WI38 (cell line): ENCODE results near the gene WFIKKN1.

Experiments
- H3K4me3 ChIP-seq: 2 replicates; pipeline ENCODE4 v1.5.1; 2011; ENCODE audit warnings: low read depth, mild to moderate bottlenecking, control low read depth, low read length
- TF ChIP-seq, protein P1 (sequence below): IDR thresholded peaks from 2 replicates; pipeline ENCODE4 v1.5.1; 2012; ENCODE audit warnings: low read depth, mild to moderate bottlenecking, control low read depth, low read length

WFIKKN1 gene, protein sequence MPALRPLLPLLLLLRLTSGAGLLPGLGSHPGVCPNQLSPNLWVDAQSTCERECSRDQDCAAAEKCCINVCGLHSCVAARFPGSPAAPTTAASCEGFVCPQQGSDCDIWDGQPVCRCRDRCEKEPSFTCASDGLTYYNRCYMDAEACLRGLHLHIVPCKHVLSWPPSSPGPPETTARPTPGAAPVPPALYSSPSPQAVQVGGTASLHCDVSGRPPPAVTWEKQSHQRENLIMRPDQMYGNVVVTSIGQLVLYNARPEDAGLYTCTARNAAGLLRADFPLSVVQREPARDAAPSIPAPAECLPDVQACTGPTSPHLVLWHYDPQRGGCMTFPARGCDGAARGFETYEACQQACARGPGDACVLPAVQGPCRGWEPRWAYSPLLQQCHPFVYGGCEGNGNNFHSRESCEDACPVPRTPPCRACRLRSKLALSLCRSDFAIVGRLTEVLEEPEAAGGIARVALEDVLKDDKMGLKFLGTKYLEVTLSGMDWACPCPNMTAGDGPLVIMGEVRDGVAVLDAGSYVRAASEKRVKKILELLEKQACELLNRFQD

DNA sequence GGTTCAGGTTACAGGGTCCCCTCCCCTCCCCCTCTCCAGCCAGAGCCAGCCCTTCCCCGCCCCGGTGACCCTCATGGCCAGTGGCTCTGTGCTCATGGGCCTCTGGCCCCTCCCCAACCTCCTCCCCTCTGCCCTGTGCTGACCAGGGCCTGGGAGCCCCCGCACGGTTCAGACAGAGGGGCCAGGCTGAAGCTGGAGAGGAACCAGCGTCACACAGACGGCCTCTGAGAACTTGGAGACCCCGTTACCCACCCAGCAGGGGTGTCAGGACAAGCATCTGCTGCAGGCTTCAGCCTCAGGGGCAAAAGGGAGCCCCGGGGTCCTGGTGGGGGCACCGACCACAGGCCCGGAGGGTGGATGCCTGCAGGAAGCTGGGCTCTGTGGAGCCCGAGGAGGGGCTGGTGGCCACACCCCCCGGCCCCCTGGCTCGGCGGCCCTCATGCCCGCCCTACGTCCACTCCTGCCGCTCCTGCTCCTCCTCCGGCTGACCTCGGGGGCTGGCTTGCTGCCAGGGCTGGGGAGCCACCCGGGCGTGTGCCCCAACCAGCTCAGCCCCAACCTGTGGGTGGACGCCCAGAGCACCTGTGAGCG lies at the start of gene WFIKKN1:
TSS of gene WFIKKN1 (plus strand) at position 171 of the 591 bp plus-strand sequence. CDS start at position 440, 269 bp downstream.
- H3K4me3 ChIP-seq: no peak within 1 kb of the TSS
- TF ChIP-seq, protein P1, sequence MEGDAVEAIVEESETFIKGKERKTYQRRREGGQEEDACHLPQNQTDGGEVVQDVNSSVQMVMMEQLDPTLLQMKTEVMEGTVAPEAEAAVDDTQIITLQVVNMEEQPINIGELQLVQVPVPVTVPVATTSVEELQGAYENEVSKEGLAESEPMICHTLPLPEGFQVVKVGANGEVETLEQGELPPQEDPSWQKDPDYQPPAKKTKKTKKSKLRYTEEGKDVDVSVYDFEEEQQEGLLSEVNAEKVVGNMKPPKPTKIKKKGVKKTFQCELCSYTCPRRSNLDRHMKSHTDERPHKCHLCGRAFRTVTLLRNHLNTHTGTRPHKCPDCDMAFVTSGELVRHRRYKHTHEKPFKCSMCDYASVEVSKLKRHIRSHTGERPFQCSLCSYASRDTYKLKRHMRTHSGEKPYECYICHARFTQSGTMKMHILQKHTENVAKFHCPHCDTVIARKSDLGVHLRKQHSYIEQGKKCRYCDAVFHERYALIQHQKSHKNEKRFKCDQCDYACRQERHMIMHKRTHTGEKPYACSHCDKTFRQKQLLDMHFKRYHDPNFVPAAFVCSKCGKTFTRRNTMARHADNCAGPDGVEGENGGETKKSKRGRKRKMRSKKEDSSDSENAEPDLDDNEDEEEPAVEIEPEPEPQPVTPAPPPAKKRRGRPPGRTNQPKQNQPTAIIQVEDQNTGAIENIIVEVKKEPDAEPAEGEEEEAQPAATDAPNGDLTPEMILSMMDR: no peak

DNA sequence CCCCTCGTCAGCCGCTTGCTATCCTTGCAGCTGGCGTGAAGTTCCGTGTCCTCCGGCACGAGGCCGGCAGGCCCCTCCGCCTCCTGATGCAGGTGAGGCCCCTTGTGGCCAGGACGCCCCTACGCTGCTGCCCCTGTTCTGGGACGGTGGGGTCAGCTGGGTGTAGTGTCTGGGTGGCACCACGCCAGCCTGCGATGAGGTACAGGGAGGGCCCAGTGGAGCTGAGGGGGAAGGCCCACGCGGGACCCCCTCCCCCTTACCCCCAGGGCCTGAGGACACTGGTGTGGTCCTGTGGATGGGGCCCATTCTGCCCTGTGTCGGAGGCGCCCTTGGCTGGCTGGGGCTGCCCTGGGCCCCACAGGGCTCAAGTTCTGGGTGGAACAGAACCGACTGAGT lies 48.6 kb upstream of the WFIKKN1 start:
- TF ChIP-seq, protein P1: no peak
- H3K4me3 ChIP-seq: no peak overlapping the region

DNA sequence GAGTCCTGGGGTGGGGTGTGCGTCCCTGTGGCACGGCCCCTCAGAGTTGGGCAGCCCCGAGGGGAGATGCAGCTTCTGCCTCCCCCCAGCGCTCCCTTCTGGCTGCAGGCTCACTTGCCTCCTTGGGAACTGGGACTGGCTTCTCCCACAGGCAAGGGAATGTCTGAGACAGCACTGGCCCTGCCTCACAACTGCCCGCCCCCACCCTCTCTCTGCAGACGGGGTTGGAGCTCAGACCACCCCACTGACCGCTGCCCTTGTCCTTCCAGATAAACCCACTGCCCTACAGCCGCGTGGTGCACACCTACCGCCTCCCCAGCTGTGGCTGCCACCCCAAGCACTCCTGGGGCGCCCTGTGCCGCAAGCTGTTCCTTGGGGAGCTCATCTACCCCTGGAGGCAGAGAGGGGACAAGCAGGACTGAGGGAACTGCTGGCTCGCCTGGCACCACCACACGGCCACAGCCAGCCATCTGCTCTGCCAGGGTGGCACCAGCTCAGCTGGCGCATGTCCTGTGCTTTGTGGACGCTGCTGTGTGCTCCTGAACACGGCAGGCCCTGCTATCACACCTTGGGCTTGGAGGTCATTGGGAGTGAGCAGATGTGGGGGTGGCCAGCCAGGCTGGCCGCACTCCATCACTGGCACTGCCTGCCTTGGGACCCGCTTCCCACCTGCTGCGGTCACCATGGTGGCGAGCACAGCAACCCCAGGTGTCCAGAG lies 48.0 kb upstream of the WFIKKN1 start:
- TF ChIP-seq, protein P1: no peak
- H3K4me3 ChIP-seq: no peak overlapping the region

DNA sequence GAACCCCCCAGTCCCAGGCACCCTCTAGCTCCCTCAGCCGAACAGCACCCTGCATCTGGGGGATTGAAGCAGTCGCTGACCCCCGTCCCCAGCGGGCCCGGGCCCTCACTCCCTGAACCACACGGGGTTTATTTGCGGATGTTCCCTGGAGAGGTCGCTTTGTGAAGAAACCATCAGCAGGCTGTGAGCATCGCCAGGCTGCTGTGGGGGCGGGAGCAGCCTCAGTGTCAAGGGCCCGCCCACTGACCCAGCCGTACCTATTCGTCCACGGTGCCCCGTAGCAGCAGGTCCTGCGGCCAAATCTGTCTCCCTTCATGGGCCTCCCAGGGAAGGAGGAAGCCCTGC lies 47.3 kb upstream of the WFIKKN1 start:
- TF ChIP-seq, protein P1: no peak
- H3K4me3 ChIP-seq: no peak overlapping the region

DNA sequence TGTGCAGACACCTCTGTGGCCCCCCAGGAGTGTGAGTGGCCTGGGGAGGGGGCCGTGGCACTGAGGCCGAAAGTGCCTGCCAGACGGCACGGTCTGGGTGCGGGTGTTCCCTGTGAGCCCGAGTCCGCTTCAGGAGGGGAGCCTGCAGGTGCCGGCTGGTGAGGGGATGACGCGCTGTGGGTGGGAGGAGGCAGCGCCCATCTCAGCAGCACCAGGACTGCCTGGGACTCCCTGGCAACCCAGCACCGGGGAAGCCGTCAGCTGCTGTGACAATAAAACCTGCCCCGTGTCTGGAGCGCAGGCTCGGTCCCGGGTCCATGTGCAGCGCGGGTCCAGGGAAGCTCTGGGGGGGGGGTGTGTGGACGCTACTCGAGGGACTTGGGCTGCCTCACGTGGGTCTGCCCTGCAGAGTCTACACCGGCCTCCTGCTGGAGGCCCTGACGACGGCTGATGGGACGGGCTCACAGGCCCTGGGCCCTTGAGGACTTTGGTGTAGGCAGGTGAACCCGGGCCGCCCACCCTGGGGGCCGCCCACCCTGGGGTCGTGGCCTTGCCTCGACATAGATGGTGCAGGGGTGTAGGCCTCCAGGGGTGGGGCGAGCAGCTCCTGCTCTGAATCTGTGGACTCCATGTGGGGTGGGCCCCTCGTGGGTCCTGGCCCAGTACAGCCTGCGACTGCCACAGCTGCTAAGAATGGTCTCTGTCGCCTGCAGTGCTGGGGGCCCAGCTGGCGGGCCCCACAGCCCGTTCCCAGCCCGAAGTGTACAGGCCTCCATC lies 46.8 kb upstream of the WFIKKN1 start:
- H3K4me3 ChIP-seq: no peak overlapping the region
- TF ChIP-seq, protein P1: no peak

DNA sequence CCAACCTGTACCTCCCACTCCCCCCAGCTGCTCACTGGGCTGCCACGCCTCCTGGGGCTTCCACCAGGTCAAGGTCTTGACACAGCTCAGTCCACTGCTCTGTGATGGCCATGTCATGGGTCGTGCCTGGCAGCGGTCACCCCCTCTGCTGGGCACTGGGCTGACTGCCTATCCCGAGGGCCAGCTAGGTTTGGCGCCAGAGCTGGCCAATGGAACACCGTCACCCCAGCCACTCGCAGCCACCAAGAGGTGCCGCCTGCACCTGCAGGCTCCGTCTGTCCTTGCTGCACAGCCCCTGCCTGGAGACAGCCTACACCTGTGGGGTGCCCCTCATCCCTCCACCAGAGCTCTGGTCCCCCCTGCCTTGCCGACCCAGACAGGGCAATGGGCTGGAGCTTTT lies 45.4 kb upstream of the WFIKKN1 start:
- no peak overlapping the region for H3K4me3 ChIP-seq

More for the DNA sequence above, 45.4 kb upstream of the WFIKKN1 start:
- TF ChIP-seq, protein P1: no peak
